ENCODE data around the gene MYF6.

MYF6 gene

GRCh38 chr12:80708259-80708974 is 983 bp downstream of the MYF6 start:
- DNase-seq: no peak

- DNase-seq: no peak
Measured at GRCh38 chr12:80708975-80709328, 1.5 kb downstream of the MYF6 start.

- DNase-seq: no peak
Measured at GRCh38 chr12:80709811-80710726, 2.6 kb downstream of the MYF6 start.

GRCh38 chr12:80710727-80711449 is 3.5 kb downstream of the MYF6 start:
- DNase-seq: no peak

GRCh38 chr12:80711866-80712265 is 4.4 kb downstream of the MYF6 start:
- no peak for DNase-seq

- no peak for DNase-seq
Measured at GRCh38 chr12:80712866-80713265, 5.4 kb downstream of the MYF6 start.

GRCh38 chr12:80713419-80713818 is 6.0 kb downstream of the MYF6 start:
- DNase-seq: no peak

GRCh38 chr12:80714055-80714454 is 6.6 kb downstream of the MYF6 start:
- no peak for DNase-seq

- no peak for DNase-seq
Measured at GRCh38 chr12:80714846-80715245, 7.4 kb downstream of the MYF6 start.

GRCh38 chr12:80715713-80716249 is 8.3 kb downstream of the MYF6 start:
- no peak for DNase-seq

- no peak for DNase-seq
Measured at GRCh38 chr12:80716696-80717469, 9.4 kb downstream of the MYF6 start, which contains the start of gene MYF5. MYF5 (plus strand) TSS chr12:80716912; CDS start chr12:80717064, 152 bp downstream.

GRCh38 chr12:80717856-80718255 is 10.4 kb downstream of the MYF6 start:
- DNase-seq: no peak

GRCh38 chr12:80720516-80720915 is 13.1 kb downstream of the MYF6 start:
- no peak for DNase-seq

GRCh38 chr12:80721326-80721725 is 13.9 kb downstream of the MYF6 start:
- DNase-seq: no peak

- no peak for DNase-seq
Measured at GRCh38 chr12:80745851-80746505, 38.5 kb downstream of the MYF6 start.

GRCh38 chr12:80747800-80748199 is 40.4 kb downstream of the MYF6 start:
- no peak for DNase-seq

GRCh38 chr12:80749456-80749855 is 42.0 kb downstream of the MYF6 start:
- no peak for DNase-seq

GRCh38 chr12:80752464-80752863 is 45.0 kb downstream of the MYF6 start:
- no peak for DNase-seq

GRCh38 chr12:80754274-80754673 is 46.8 kb downstream of the MYF6 start:
- DNase-seq: no peak

GRCh38 chr12:80756875-80757274 is 49.4 kb downstream of the MYF6 start:
- no peak for DNase-seq
